Effector memory CD4-positive, alpha-beta T cell (primary cell): Measurements from ENCODE around the gene OR51B2.
"Not testable (repeated sequence)": the region's sequence is repeated elsewhere in the genome, so short reads cannot be mapped to it uniquely, and the experiment has no call there.

ENCODE experiments used
- DNase-seq, 3 donors: peaks; one replicate each; pipeline ENCODE4 v3.0.0-alpha.2; 2020
- H3K27ac ChIP-seq: 2 replicates; pipeline ENCODE4 v1.7.0; 2013; ENCODE audit warnings: mild to moderate bottlenecking, low read length, moderate library complexity; ENCODE audit not compliant: insufficient read depth, poor library complexity, severe bottlenecking
- H3K27me3 ChIP-seq: replicated peaks from 2 replicates; pipeline ENCODE4 v1.7.0; 2013; ENCODE audit warnings: mild to moderate bottlenecking, low read length; ENCODE audit not compliant: insufficient read depth, control insufficient read depth, poor library complexity, severe bottlenecking
- H3K36me3 ChIP-seq: 2 replicates; pipeline ENCODE4 v1.7.0; 2013; ENCODE audit warnings: mild to moderate bottlenecking, low read length, moderate library complexity; ENCODE audit not compliant: control insufficient read depth, insufficient read depth
- H3K4me1 ChIP-seq: 2 replicates; pipeline ENCODE4 v1.7.0; 2013; ENCODE audit warnings: low read length, mild to moderate bottlenecking; ENCODE audit not compliant: control insufficient read depth, insufficient read depth, poor library complexity, severe bottlenecking
- H3K4me3 ChIP-seq: 2 replicates; pipeline ENCODE4 v1.7.0; 2013; ENCODE audit warnings: low read length, low read depth, mild to moderate bottlenecking; ENCODE audit not compliant: insufficient read depth, poor library complexity, severe bottlenecking
- H3K9me3 ChIP-seq: 2 replicates; pipeline ENCODE4 v1.7.0; 2013; ENCODE audit warnings: mild to moderate bottlenecking, low read length, moderate library complexity; ENCODE audit not compliant: control insufficient read depth

OR51B2 gene

GRCh38 chr11:5313326-5314023, 10.6 kb downstream of the OR51B2 start:
- not testable (repeated sequence) for H3K9me3 ChIP-seq, DNase-seq, H3K4me1 ChIP-seq, H3K27me3 ChIP-seq, H3K36me3 ChIP-seq, H3K27ac ChIP-seq, H3K4me3 ChIP-seq

- Histone ChIP-seq H3K4me1 (no peaks in the 10 kb centered on the region), H3K36me3 (no peaks in the 10 kb centered on the region), H3K27me3 (no peaks in the 10 kb centered on the region), H3K4me3 (no peak overlapping the region), H3K9me3 (no peaks in the 10 kb centered on the region), H3K27ac (no peak overlapping the region)
- DNase-seq = no peak
Observed at GRCh38 chr11:5310423-5310822, 13.7 kb downstream of the OR51B2 start.

- Histone ChIP-seq H3K27me3 (no peaks in the 10 kb centered on the region), H3K36me3 (no peaks in the 10 kb centered on the region), H3K4me3 (no peak overlapping the region), H3K9me3 (no peaks in the 10 kb centered on the region), H3K27ac (no peak overlapping the region), H3K4me1 (no peaks in the 10 kb centered on the region)
- no peak for DNase-seq
Observed at GRCh38 chr11:5307256-5308019, 16.7 kb downstream of the OR51B2 start.

GRCh38 chr11:5304046-5304445, 20.1 kb downstream of the OR51B2 start:
- H3K4me1 ChIP-seq = no peaks in the 10 kb centered on the region
- no peak for DNase-seq
- H3K27ac ChIP-seq = no peak overlapping the region
- H3K27me3 ChIP-seq = no peaks in the 10 kb centered on the region
- H3K4me3 ChIP-seq = no peak overlapping the region
- no peaks in the 10 kb centered on the region for H3K36me3 ChIP-seq
- no peaks in the 10 kb centered on the region for H3K9me3 ChIP-seq

GRCh38 chr11:5303626-5304025, 20.5 kb downstream of the OR51B2 start:
- Histone ChIP-seq H3K27ac (no peak overlapping the region), H3K4me3 (no peak overlapping the region), H3K9me3 (no peaks in the 10 kb centered on the region), H3K4me1 (no peaks in the 10 kb centered on the region), H3K36me3 (no peaks in the 10 kb centered on the region), H3K27me3 (no peaks in the 10 kb centered on the region)
- no peak for DNase-seq

GRCh38 chr11:5301846-5302245, 22.3 kb downstream of the OR51B2 start, which contains the start of gene OR51B4:
OR51B4 (minus strand) TSS chr11:5301946; CDS start chr11:5301946, 0 bp downstream.
- no peaks in the 10 kb centered on the region for H3K36me3 ChIP-seq
- H3K9me3 ChIP-seq = no peaks in the 10 kb centered on the region
- no peaks in the 10 kb centered on the region for H3K4me1 ChIP-seq
- no peaks in the 10 kb centered on the region for H3K27me3 ChIP-seq
- no peak within 1 kb of the TSS for H3K27ac ChIP-seq
- no peak for DNase-seq
- H3K4me3 ChIP-seq = no peak within 1 kb of the TSS

GRCh38 chr11:5300251-5300650, 23.8 kb downstream of the OR51B2 start:
- Histone ChIP-seq H3K4me3 (no peak overlapping the region), H3K9me3 (no peaks in the 10 kb centered on the region), H3K4me1 (no peaks in the 10 kb centered on the region), H3K36me3 (no peaks in the 10 kb centered on the region), H3K27ac (no peak overlapping the region), H3K27me3 (no peaks in the 10 kb centered on the region)
- DNase-seq = no peak

- no peaks in the 10 kb centered on the region for H3K27me3 ChIP-seq
- no peak overlapping the region for H3K4me3 ChIP-seq
- DNase-seq = no peak
- H3K36me3 ChIP-seq = no peaks in the 10 kb centered on the region
- no peaks in the 10 kb centered on the region for H3K4me1 ChIP-seq
- H3K27ac ChIP-seq = no peak overlapping the region
- no peaks in the 10 kb centered on the region for H3K9me3 ChIP-seq
Observed at GRCh38 chr11:5298451-5298850, 25.6 kb downstream of the OR51B2 start.

- Histone ChIP-seq H3K4me1 (no peaks in the 10 kb centered on the region), H3K9me3 (no peaks in the 10 kb centered on the region), H3K27ac (no peak overlapping the region), H3K4me3 (no peak overlapping the region), H3K27me3 (no peaks in the 10 kb centered on the region), H3K36me3 (no peaks in the 10 kb centered on the region)
- DNase-seq = no peak
Observed at GRCh38 chr11:5297721-5298323, 26.3 kb downstream of the OR51B2 start.
